HUDEP-2 (cell line): ENCODE measurements around the gene KCNH1.

ENCODE experiments used
- DNase-seq, 76 experiments: peaks; one replicate each; lab custom pipeline; 2025; ENCODE audit not compliant: unreplicated experiment in 76 of 76; lab: John Stamatoyannopoulos, UW

KCNH1 gene

GRCh38 chr1:210932104-210932503 is 201.8 kb downstream of the KCNH1 start:
- no peak for DNase-seq

- no peak for DNase-seq
Measured at GRCh38 chr1:210922666-210923065, 211.3 kb downstream of the KCNH1 start.

GRCh38 chr1:210920716-210921694 is 212.9 kb downstream of the KCNH1 start:
- DNase-seq: no peak

- DNase-seq: no peak
Measured at GRCh38 chr1:210920258-210920657, 213.7 kb downstream of the KCNH1 start.

- no peak for DNase-seq
Measured at GRCh38 chr1:210918893-210919292, 215.1 kb downstream of the KCNH1 start.

- DNase-seq: no peak
Measured at GRCh38 chr1:210917560-210918169, 216.3 kb downstream of the KCNH1 start.

GRCh38 chr1:210916548-210916947 is 217.4 kb downstream of the KCNH1 start:
- DNase-seq: no peak

GRCh38 chr1:210915890-210916507 is 217.9 kb downstream of the KCNH1 start:
- DNase-seq: no peak

- no peak for DNase-seq
Measured at GRCh38 chr1:210912752-210913151, 221.2 kb downstream of the KCNH1 start.

GRCh38 chr1:210910020-210910575 is 223.8 kb downstream of the KCNH1 start:
- DNase-seq: no peak

GRCh38 chr1:210908791-210909190 is 225.2 kb downstream of the KCNH1 start:
- DNase-seq: no peak

- no peak for DNase-seq
Measured at GRCh38 chr1:210908257-210908656, 225.7 kb downstream of the KCNH1 start.

- no peak for DNase-seq
Measured at GRCh38 chr1:210907251-210907805, 226.6 kb downstream of the KCNH1 start.

- peak in 7 of 76 experiments; percentile 0 to 21 (median 9) for DNase-seq
Measured at GRCh38 chr1:210905944-210906453, 227.9 kb downstream of the KCNH1 start.

GRCh38 chr1:210905365-210905904 is 228.5 kb downstream of the KCNH1 start:
- DNase-seq: no peak

GRCh38 chr1:210901981-210902770 is 231.8 kb downstream of the KCNH1 start:
- DNase-seq: no peak

- no peak for DNase-seq
Measured at GRCh38 chr1:210900820-210901219, 233.1 kb downstream of the KCNH1 start.

GRCh38 chr1:210900079-210900478 is 233.9 kb downstream of the KCNH1 start:
- DNase-seq: no peak

- no peak for DNase-seq
Measured at GRCh38 chr1:210899676-210900075, 234.3 kb downstream of the KCNH1 start.

GRCh38 chr1:210898473-210898872 is 235.5 kb downstream of the KCNH1 start:
- no peak for DNase-seq
